GM12872 (cell line): Measurements from ENCODE around the gene TRIM46.

Source experiments
- CTCF ChIP-seq: IDR thresholded peaks from 3 replicates; pipeline ENCODE4 v1.5.1; 2011; ENCODE audit warnings: low read depth, mild to moderate bottlenecking, low read length, moderate library complexity; ENCODE audit not compliant: insufficient read depth

Gene TRIM46

GRCh38 chr1:155179112-155180031, 5.7 kb downstream of the TRIM46 start:
- TF ChIP-seq CTCF, result no peak

GRCh38 chr1:155181371-155182051, 7.9 kb downstream of the TRIM46 start:
- TF ChIP-seq CTCF, result no peak

- no peak for TF ChIP-seq CTCF
Observed at GRCh38 chr1:155182052-155182550, 8.5 kb downstream of the TRIM46 start.

GRCh38 chr1:155183775-155184221, 10.1 kb downstream of the TRIM46 start:
- TF ChIP-seq CTCF, result no peak

- TF ChIP-seq CTCF, result no peak
Observed at GRCh38 chr1:155184351-155184811, 10.7 kb downstream of the TRIM46 start.

GRCh38 chr1:155184835-155185782, 11.5 kb downstream of the TRIM46 start:
- TF ChIP-seq CTCF, result peak; percentile 58
